ENCODE data around the gene PLCD1.
"Not testable (repeated sequence)": the region's sequence is repeated elsewhere in the genome, so short reads cannot be mapped to it uniquely, and the experiment has no call there.

DNA sequence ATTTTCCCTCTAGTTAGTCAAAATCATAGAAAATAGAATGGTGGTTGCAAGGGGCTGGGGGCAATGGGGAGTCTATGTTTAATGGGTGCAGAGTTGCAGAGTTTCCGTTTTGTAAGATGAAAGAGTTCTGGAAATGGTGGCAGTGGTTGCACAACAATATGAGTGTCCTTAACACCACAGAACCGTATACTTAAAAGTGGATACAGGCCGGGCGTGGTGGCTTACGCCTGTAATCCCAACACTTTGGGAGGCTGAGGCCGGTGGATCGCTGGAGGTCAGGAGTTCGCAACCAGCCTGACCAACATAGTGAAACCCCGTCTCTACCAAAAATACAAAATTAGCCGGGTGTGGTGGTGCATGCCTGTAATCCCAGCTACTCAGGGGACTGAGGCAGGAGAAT is 41.1 kb downstream of the PLCD1 start:
- TF ChIP-seq, protein P1, sequence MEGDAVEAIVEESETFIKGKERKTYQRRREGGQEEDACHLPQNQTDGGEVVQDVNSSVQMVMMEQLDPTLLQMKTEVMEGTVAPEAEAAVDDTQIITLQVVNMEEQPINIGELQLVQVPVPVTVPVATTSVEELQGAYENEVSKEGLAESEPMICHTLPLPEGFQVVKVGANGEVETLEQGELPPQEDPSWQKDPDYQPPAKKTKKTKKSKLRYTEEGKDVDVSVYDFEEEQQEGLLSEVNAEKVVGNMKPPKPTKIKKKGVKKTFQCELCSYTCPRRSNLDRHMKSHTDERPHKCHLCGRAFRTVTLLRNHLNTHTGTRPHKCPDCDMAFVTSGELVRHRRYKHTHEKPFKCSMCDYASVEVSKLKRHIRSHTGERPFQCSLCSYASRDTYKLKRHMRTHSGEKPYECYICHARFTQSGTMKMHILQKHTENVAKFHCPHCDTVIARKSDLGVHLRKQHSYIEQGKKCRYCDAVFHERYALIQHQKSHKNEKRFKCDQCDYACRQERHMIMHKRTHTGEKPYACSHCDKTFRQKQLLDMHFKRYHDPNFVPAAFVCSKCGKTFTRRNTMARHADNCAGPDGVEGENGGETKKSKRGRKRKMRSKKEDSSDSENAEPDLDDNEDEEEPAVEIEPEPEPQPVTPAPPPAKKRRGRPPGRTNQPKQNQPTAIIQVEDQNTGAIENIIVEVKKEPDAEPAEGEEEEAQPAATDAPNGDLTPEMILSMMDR (IDR thresholded peaks at IDR 0.05) = not testable (repeated sequence)
- TF ChIP-seq POLR2A (IDR thresholded peaks at IDR 0.05) = not testable (repeated sequence)
